ENCODE data around the gene GTF3C6.
A peak's percentile ranks its signal among the peaks of the same experiment; 100 is the strongest.
"Not testable (repeated sequence)": the region's sequence is repeated elsewhere in the genome, so short reads cannot be mapped to it uniquely, and the experiment has no call there.

The GTF3C6 gene

DNA sequence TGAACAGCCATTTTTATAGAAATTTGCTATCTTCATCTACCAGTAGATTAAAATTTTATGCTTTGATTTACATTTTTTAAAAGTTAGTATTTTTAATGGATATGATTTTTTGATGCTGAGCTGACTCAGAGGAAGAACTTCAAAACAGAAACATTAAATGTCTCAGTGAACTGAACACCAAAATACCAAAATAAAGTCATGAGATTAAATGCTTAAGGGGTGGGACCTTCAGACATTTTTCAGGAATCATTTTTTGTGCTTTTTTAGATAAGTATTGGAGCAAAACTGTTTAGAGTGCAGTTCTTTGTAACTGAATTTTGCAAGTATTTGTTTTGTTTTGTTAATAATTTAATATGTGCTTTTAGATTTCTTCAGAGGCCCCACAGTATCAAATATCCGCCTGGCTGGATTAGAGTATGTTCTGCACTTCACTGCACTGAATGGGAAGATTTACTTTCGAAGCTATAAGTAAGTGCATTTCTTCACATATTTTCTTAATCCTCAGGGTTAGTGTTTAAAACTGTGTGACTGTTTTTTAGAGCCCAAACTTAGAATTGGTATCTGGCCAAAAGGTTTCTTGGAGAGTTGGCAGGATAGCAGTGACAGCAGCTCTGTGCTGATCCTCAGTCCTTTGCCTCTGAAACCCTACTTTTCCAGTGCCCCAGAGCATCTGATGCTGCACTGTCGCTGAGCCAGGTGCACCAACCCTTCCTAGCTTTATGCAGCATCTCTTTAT lies 57.1 kb downstream of the GTF3C6 start:
- no peak overlapping the region for H2AK5ac ChIP-seq (ENCODE audit: low read length)
- H3K9ac ChIP-seq (ENCODE audit: low read length) = no peak overlapping the region
- no peak overlapping the region for H2BK120ac ChIP-seq (ENCODE audit: low read depth, low read length)
- H2BK15ac ChIP-seq (replicated peaks; ENCODE audit: low read depth) = no peak overlapping the region
- no peaks in the 10 kb centered on the region for H3K79me1 ChIP-seq (ENCODE audit: low read length)
- no CpG with 5 or more reads among the region's 3 CpGs for WGBS (ENCODE audit: extremely low coverage, insufficient coverage, low lambda C conversion rate)
- no peaks in the 10 kb centered on the region for H3K79me2 ChIP-seq (ENCODE audit: control insufficient read depth, insufficient read depth, low read length)
- H3K4me3 ChIP-seq (ENCODE audit: low read length) = peak overlapping the region; percentile 26
- H4K5ac ChIP-seq (ENCODE audit: low read length) = no peak overlapping the region
- no peak overlapping the region for H2BK5ac ChIP-seq (ENCODE audit: low read length)
- no peak overlapping the region for H3K4me2 ChIP-seq (ENCODE audit: low read length)
- no peak for DNase-seq
- H3K27ac ChIP-seq (ENCODE audit: low read depth, low read length) = no peak overlapping the region
- H3K23ac ChIP-seq (ENCODE audit: low read length) = no peak overlapping the region
- H3K4ac ChIP-seq (ENCODE audit: low read depth, low read length) = no peak overlapping the region
- H3K56ac ChIP-seq (ENCODE audit: low read length) = no peak overlapping the region
- peaks cover 6% of the 10 kb centered on the region for H3K36me3 ChIP-seq (ENCODE audit: control insufficient read depth, insufficient read depth, low read length)
- no peak overlapping the region for H4K8ac ChIP-seq (ENCODE audit: low read depth, low read length)
- no peak overlapping the region for H3K18ac ChIP-seq (ENCODE audit: low read length)
- H3K4me1 ChIP-seq (ENCODE audit: control insufficient read depth, low read depth, low read length) = no peaks in the 10 kb centered on the region
- H3K27me3 ChIP-seq (ENCODE audit: insufficient read depth, low read length, poor library complexity) = no peaks in the 10 kb centered on the region

DNA sequence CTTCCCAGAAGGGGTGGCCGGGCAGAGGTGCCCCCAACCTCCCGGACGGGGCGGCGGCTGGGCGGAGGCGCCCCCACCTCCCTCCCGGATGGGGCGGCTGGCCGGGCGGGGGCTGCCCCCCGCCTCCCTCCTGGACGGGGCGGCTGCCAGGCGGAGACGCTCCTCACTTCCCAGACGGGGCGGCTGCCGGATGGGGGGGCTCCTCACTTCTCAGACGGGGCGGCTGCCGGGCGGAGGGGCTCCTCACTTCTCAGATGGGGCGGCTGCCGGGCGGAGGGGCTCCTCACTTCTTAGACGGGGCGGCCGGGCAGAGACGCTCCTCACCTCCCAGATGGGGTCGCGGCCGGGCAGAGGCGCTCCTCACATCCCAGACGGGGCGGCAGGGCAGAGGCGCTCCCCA lies 58.7 kb downstream of the GTF3C6 start:
- not testable (repeated sequence) for H3K18ac ChIP-seq (ENCODE audit: low read length); H3K23ac ChIP-seq (ENCODE audit: low read length); DNase-seq; H3K79me2 ChIP-seq (ENCODE audit: control insufficient read depth, insufficient read depth, low read length); H4K8ac ChIP-seq (ENCODE audit: low read depth, low read length); H3K79me1 ChIP-seq (ENCODE audit: low read length); H2BK15ac ChIP-seq (replicated peaks; ENCODE audit: low read depth); H3K4me1 ChIP-seq (ENCODE audit: control insufficient read depth, low read depth, low read length); H2BK120ac ChIP-seq (ENCODE audit: low read depth, low read length); H3K36me3 ChIP-seq (ENCODE audit: control insufficient read depth, insufficient read depth, low read length); H4K5ac ChIP-seq (ENCODE audit: low read length); H3K4me2 ChIP-seq (ENCODE audit: low read length); H2BK5ac ChIP-seq (ENCODE audit: low read length); H3K27ac ChIP-seq (ENCODE audit: low read depth, low read length); H3K4ac ChIP-seq (ENCODE audit: low read depth, low read length); H3K4me3 ChIP-seq (ENCODE audit: low read length); H3K9ac ChIP-seq (ENCODE audit: low read length); H3K27me3 ChIP-seq (ENCODE audit: insufficient read depth, low read length, poor library complexity); H2AK5ac ChIP-seq (ENCODE audit: low read length); H3K56ac ChIP-seq (ENCODE audit: low read length)
- no CpG with 5 or more reads among the region's 37 CpGs for WGBS (ENCODE audit: extremely low coverage, insufficient coverage, low lambda C conversion rate)
